ENCODE data around the gene TTC12.

TTC12 gene

GRCh38 chr11:113408206-113408605 is 93.8 kb downstream of the TTC12 start:
- no peak for TF ChIP-seq CTCF (IDR thresholded peaks at IDR 0.05)
- DNase-seq (ENCODE audit: low spot score) = no peak
- no peak overlapping the region for H3K27ac ChIP-seq
- H3K4me3 ChIP-seq = no peak overlapping the region

- H3K4me3 ChIP-seq = no peak overlapping the region
- no peak for DNase-seq (ENCODE audit: low spot score)
- no peak for TF ChIP-seq CTCF (IDR thresholded peaks at IDR 0.05)
- H3K27ac ChIP-seq = no peak overlapping the region
Measured at GRCh38 chr11:113408887-113409286, 94.5 kb downstream of the TTC12 start.

GRCh38 chr11:113409526-113409925 is 95.1 kb downstream of the TTC12 start:
- H3K4me3 ChIP-seq = no peak overlapping the region
- TF ChIP-seq CTCF (IDR thresholded peaks at IDR 0.05) = no peak
- no peak for DNase-seq (ENCODE audit: low spot score)
- no peak overlapping the region for H3K27ac ChIP-seq

GRCh38 chr11:113410414-113411135 is 96.2 kb downstream of the TTC12 start:
- H3K4me3 ChIP-seq = no peak overlapping the region
- no peak for DNase-seq (ENCODE audit: low spot score)
- TF ChIP-seq CTCF (IDR thresholded peaks at IDR 0.05) = no peak
- no peak overlapping the region for H3K27ac ChIP-seq

- Histone ChIP-seq H3K27ac (no peak overlapping the region), H3K4me3 (no peak overlapping the region)
- TF ChIP-seq CTCF (IDR thresholded peaks at IDR 0.05) = no peak
- DNase-seq (ENCODE audit: low spot score) = no peak
Measured at GRCh38 chr11:113411536-113411935, 97.2 kb downstream of the TTC12 start.

GRCh38 chr11:113412675-113413074 is 98.3 kb downstream of the TTC12 start:
- no peak for TF ChIP-seq CTCF (IDR thresholded peaks at IDR 0.05)
- H3K4me3 ChIP-seq = no peak overlapping the region
- H3K27ac ChIP-seq = no peak overlapping the region
- no peak for DNase-seq (ENCODE audit: low spot score)

- DNase-seq (ENCODE audit: low spot score) = no peak
- H3K4me3 ChIP-seq = no peak overlapping the region
- no peak overlapping the region for H3K27ac ChIP-seq
- TF ChIP-seq CTCF (IDR thresholded peaks at IDR 0.05) = no peak
Measured at GRCh38 chr11:113415343-113415742, 101.0 kb downstream of the TTC12 start.

Data from coronary artery (tissue), 2 donors.